GM18861 (cell line): Measurements from ENCODE around the gene TOR1AIP2.

Source experiments
- ATAC-seq: cut with Tn5 transposase; IDR thresholded peaks from one replicate; pipeline ENCODE4 v1.9.1; 2021; ENCODE audit not compliant: unreplicated experiment

Gene TOR1AIP2

GRCh38 chr1:179825798-179826460, 51.7 kb downstream of the TOR1AIP2 start:
- ATAC-seq: no peak

- no peak for ATAC-seq
Observed at GRCh38 chr1:179825206-179825605, 52.4 kb downstream of the TOR1AIP2 start.

- ATAC-seq: no peak
Observed at GRCh38 chr1:179824265-179824664, 53.3 kb downstream of the TOR1AIP2 start.

GRCh38 chr1:179823693-179824092, 53.9 kb downstream of the TOR1AIP2 start:
- no peak for ATAC-seq

- no peak for ATAC-seq
Observed at GRCh38 chr1:179822065-179822464, 55.5 kb downstream of the TOR1AIP2 start.

GRCh38 chr1:179821524-179821923, 56.1 kb downstream of the TOR1AIP2 start:
- no peak for ATAC-seq

DNA sequence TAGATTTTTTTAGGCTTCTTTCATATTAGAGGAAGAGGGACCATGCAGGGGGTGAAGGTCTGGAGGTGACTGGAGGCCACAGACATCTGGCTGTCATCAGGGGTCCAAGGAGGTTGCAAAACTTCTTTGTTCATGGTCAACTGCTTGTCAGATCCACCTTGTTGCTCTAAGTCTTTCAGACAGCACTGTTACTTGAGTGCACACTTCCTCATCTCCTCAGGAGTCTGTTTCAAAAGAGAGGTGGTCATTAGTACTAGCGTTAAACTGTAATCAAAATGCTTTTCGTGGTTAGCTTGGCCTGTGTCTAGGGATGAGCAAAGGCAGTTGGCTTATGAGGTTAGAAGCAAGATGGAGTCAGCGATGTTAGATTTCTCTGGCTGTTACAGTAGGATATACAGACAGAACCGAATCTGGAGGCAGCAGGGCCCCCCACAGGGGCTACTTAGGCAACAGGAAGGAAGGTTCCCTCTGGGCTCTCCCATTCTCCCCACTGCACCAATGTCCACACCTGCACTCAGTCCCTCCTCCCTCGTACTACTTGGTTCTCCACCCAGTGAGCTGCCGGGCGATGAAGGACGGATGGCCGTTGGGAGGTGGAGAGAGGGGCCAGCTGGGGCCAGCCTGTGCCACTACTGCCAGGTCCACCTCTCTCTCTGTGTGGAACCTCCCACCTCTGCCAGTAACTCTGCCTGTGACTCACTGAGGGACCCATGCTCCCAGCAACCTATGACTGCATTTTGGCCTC, 57.2 kb downstream of the TOR1AIP2 start:
- ATAC-seq: no peak

DNA sequence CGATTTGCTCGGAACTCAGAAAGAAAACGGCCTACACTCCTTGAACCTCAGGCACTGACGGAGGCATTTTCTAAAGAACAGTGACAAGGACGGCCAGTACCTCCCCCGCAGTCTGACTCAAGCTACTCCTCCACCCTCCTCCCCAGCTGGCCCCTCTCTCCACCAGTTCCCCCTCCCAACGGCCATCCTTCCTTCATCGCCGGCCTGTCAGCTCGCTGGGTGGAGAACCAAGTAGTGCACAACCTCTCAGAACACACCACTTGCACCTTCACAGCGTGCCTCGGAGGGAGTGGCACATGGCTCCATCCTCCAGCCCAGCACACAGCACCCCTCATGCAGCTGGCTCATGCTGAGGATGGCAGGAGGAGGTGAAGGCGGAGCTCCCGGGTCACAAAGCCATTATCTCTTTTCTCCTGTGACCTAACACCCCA, 58.8 kb downstream of the TOR1AIP2 start:
- no peak for ATAC-seq

DNA sequence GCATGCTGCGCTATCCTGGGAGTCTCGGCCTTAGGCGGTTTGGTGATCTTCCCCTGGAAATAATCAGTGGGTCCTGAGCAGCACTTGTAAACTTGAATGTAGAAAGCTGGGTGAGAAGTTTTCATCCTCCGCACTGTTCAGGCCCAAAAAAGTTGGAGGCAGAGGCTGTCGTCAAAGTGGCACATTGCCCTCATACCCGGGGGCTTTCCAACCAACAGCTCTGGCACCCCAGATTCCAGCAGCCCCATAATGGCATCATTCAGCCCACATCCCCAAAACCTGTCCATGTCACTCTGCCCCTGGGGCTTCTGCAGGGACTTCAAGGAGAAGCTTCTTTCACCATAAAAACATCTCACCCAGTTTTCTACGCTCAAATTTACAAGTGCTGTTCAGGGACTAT, 59.3 kb downstream of the TOR1AIP2 start:
- no peak for ATAC-seq

DNA sequence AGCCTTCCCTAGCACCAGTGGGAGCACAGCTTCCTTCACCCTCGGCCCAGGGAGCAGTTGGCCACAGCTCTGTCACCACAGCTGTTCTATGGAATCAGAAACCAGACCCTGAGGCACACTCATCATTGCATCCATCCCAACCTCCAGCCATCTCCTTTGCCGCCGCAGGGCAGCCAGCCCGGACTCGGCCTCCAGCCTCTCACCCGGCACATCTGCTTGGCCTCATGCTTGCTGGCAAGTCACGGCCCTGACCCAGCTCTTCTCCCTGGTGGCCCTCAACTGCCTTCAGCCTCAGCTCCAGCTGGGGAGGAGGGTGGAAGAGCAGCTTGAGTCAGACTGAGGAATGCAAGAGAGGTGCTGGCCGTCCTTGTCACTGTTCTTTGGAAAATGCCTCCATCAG, 59.8 kb downstream of the TOR1AIP2 start:
- ATAC-seq: no peak

GRCh38 chr1:179817056-179817455, 60.5 kb downstream of the TOR1AIP2 start:
- no peak for ATAC-seq

DNA sequence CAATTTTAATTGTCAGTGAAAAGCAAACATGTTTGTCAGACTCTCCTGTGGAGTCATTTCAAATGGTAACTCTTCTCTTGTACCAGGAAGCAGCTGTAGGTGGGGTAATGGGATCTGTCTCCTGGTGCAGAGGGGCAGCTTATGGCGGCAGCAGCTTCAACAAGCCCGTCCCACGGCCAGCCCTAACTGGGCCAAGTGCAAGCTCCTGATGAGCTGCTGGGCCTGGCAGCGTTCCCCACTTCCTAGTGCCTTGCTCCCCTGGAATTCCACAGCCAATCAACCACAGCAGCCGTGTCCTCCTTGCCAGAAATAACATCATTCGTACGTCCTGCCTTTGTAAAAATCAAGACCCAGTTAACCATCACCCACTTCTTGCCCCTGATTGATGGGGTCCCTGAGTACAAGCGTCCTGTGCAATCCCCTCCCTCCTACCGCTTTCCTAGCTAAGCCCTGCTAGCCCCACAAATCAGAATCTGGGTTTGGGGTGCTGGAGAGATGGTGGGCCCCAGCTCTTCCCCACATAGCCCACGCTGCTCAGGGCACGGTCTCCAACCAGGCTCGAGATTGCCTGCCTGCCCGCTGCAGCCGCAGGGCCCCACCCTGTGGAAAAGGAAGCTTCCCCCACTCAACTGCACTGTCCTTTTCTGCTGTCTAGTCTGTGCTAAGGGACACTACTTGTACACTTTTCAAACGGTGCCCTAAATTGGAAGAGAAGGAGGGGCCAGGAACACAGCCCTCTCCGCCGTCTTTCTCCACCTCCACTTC, 61.2 kb downstream of the TOR1AIP2 start:
- no peak for ATAC-seq

DNA sequence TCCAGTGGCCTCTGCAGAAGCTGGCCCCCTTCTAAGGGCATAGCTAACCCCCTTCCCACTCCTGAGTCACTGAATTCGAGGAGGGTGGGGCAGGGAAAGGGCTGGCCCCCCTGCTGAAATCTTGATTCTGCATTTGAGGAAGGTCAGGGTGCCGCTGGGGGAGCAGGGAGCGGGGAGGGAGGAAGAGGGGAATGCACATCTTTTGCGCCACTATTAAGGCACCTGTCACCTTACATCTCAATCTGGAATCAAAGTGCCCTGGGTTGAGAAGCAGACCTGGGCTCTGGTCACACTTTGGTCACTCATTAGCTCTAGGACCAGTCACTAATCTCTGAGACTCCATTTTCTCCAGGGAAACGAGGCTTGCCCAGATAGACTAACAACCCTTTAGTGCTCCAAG, 62.0 kb downstream of the TOR1AIP2 start:
- no peak for ATAC-seq

- no peak for ATAC-seq
Observed at GRCh38 chr1:179814546-179814838, 63.1 kb downstream of the TOR1AIP2 start.

- no peak for ATAC-seq
Observed at GRCh38 chr1:179813626-179814545, 63.7 kb downstream of the TOR1AIP2 start.

DNA sequence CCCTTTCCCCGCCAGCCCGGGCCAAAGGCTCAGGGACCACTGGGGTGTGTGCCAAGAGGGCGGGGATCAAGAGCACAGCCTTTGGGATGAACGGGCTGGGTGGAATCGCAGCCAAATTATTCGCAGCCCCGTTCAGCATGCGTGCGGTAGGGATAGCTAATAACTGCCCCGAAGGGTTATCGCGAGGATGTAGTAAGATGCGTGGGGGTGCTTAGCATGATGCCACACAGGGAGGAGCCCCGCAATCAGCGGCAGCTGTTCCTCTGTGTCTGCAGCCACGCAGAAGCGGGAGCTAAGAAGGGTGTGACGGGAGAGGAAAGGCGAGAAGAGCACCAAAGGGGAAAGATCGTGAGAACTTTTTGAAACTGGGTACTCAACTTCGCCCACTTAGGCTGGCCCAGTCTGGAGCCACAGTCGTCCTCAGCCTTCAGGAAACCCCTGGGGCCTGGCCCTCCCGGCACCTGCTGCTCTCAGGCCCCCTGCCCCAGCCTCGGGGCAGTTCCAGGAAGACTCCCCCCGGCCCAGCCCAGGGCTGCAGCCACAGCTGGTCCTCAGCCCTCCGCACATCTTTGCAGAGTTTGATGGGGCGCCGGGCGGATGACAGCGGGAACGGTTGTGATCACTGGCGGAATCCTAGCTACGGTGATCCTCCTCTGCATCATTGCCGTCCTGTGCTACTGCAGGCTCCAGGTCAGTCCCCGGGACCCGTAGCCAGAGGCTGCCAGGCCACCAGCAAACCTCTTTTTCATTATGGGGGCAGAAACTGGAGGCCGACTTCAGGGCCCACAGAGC, 64.9 kb downstream of the TOR1AIP2 start:
- ATAC-seq: no peak

GRCh38 chr1:179810367-179810715, 67.3 kb downstream of the TOR1AIP2 start:
- no peak for ATAC-seq

DNA sequence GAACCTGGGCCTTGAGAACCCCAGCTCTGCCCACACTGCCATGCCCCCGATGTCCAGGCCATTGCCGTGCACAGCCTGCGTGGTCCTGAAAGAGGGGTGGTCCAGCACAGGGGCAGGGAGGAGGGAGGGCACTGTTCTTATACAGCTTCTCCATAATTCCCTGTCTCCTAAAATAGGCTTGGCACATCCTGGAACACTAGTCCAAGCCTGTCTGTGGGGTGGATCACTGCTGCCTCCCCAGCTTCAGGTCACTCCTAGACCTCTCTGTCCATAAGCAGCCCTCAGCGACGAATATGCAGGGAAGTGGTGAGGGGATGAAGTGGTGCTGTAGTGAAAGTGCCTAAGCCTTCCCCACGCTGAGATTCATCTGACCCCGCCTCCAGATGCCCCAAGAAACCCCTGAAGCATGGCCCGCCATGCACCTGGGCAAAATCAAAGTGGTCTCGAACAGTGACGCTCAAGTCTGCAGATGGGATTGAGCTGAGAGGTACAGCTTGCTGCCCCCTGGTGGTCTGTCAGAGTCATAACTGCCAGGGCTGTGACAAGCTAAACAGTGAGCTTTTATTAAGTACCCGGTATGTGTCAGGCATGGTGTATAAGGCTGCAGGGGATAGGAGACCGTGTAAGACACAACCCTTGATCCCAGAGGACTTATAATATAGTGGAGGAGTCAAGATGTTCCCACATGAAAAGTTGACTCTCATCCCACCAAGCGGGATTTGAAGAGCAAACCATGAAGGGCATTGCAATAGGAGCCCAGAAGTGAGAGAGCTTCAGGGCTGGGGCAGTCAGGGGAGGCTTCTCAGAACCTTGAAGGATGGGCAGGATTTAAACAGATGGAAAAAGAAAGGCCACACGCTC, 67.9 kb downstream of the TOR1AIP2 start:
- ATAC-seq: no peak

- no peak for ATAC-seq
Observed at GRCh38 chr1:179808503-179808902, 69.1 kb downstream of the TOR1AIP2 start.
